ENCODE measurements around the gene FBXO24. TPM values are rescaled to one million over a fixed set of nuclear protein-coding genes. Genes with fewer than 3 reads are reported as not detected.

The FBXO24 gene
- polyA plus RNA-seq, 1 experiment = 0.40 TPM

DNA sequence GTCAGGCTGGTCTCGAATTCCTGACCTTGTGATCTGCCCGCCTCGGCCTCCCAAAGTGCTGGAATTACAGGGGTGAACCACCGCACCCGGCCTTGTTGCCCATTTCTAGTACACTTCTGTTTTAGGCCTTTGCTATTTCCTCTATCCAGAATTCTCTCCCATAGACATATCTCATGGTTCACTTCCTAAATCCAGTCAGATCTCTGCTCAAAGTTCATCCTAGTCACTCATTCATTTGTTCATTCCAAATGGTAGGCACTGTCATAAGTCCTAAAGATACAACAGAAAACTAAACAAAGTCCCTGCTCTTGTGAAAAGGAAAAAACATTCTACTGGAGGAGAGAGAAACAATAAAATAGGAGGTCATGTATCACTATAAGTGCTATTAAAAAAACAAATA lies 23.8 kb downstream of the FBXO24 start:
- DNase-seq (ENCODE audit: low read depth) = no peak
- TF ChIP-seq, protein P1, sequence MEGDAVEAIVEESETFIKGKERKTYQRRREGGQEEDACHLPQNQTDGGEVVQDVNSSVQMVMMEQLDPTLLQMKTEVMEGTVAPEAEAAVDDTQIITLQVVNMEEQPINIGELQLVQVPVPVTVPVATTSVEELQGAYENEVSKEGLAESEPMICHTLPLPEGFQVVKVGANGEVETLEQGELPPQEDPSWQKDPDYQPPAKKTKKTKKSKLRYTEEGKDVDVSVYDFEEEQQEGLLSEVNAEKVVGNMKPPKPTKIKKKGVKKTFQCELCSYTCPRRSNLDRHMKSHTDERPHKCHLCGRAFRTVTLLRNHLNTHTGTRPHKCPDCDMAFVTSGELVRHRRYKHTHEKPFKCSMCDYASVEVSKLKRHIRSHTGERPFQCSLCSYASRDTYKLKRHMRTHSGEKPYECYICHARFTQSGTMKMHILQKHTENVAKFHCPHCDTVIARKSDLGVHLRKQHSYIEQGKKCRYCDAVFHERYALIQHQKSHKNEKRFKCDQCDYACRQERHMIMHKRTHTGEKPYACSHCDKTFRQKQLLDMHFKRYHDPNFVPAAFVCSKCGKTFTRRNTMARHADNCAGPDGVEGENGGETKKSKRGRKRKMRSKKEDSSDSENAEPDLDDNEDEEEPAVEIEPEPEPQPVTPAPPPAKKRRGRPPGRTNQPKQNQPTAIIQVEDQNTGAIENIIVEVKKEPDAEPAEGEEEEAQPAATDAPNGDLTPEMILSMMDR (IDR thresholded peaks at IDR 0.05; ENCODE audit: insufficient read depth, low read depth, low read length) = no peak
- H3K27me3 ChIP-seq (ENCODE audit: control insufficient read depth, insufficient read depth, low read length) = no peaks in the 10 kb centered on the region
- H3K4me3 ChIP-seq (ENCODE audit: low read depth, low read length) = no peak overlapping the region
- ChIA-PET CTCF (no interaction called here), POLR2A (no interaction called here)
- peaks cover 21% of the 10 kb centered on the region for H3K36me3 ChIP-seq (ENCODE audit: control insufficient read depth, insufficient read depth, low read length)

GRCh38 chr7:100611983-100612729 lies 26.0 kb downstream of the FBXO24 start, which contains the start of gene MOSPD3:
Gene MOSPD3 (plus strand): TSS chr7:100612540. CDS start chr7:100612792, 252 bp downstream.
- peak; percentile 98 for DNase-seq (ENCODE audit: low read depth)
- ChIA-PET CTCF (interaction anchor here (0.6 to 2.9 kb wide), 11 partner anchors 10 to 240 kb away, joined by 3 to 16 read pairs (median 4); partner anchors contain the start of genes PCOLCE, POP7 and SLC12A9), POLR2A (interaction anchor here (0.7 to 1.3 kb wide), 5 partner anchors 9 to 278 kb away, joined by 3 to 9 read pairs (median 4); partner anchors contain the start of gene UFSP1)
- peaks cover 8% of the 10 kb centered on the region for H3K36me3 ChIP-seq (ENCODE audit: control insufficient read depth, insufficient read depth, low read length)
- H3K4me3 ChIP-seq (ENCODE audit: low read depth, low read length) = peak within 1 kb of the TSS; percentile 83
- TF ChIP-seq, protein P1 (IDR thresholded peaks at IDR 0.05; ENCODE audit: insufficient read depth, low read depth, low read length) = no peak
- no peaks in the 10 kb centered on the region for H3K27me3 ChIP-seq (ENCODE audit: control insufficient read depth, insufficient read depth, low read length)

GRCh38 chr7:100612730-100613390 lies 26.7 kb downstream of the FBXO24 start:
- TF ChIP-seq, protein P1 (IDR thresholded peaks at IDR 0.05; ENCODE audit: insufficient read depth, low read depth, low read length) = peak; percentile 33; the same call in 1 of the 2 replicates
- H3K27me3 ChIP-seq (ENCODE audit: control insufficient read depth, insufficient read depth, low read length) = no peaks in the 10 kb centered on the region
- H3K4me3 ChIP-seq (ENCODE audit: low read depth, low read length) = peak overlapping the region; percentile 83
- no peak for DNase-seq (ENCODE audit: low read depth)
- peaks cover 2% of the 10 kb centered on the region for H3K36me3 ChIP-seq (ENCODE audit: control insufficient read depth, insufficient read depth, low read length)
- ChIA-PET POLR2A (interaction anchor here (0.7 to 1.3 kb wide), 5 partner anchors 10 to 277 kb away, joined by 3 to 9 read pairs (median 4); partner anchors contain the start of gene UFSP1), CTCF (interaction anchor here (0.6 to 2.9 kb wide), 12 partner anchors 11 to 239 kb away, joined by 3 to 16 read pairs (median 4); partner anchors contain the start of genes PCOLCE, POP7 and SLC12A9)

DNA sequence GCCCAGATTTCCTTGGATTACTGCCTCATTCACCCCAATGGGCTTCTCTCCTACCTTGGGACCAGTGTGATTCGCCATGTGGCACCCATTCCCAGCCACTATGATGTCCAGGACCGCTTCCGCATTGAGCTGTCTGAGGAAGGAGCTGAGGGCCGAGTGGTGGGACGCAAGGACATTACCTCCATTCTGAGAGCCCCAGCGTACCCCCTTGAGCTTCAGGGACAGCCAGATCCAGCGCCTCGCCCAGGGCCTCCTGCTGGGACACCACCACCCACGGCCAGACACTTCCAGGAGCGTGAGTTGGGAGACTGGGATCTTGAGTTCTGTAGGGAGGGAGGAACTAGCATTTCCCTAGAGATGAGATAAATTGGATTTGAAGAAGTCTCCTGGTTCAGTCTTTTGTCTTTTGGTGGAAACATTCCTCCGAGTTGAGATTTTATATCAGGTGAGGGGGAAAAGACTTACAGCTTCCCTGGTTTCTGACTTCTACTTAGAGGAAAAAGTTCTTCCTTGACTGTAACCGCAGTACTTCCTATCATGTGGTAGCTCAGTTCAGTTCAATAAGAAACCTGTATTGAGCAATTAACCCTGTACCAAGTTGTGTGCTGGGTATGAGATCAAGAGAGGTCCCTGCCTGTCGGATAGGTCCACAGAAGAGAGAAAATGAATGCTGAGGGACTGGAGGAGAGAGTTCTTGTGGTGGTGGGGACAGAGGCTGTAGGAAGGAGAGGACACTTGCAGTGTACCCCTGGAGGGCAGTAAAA lies 27.5 kb downstream of the FBXO24 start:
- Histone ChIP-seq H3K27me3 (ENCODE audit: control insufficient read depth, insufficient read depth, low read length) (no peaks in the 10 kb centered on the region), H3K36me3 (ENCODE audit: control insufficient read depth, insufficient read depth, low read length) (no peaks in the 10 kb centered on the region; the same call in 1 of the 2 replicates), H3K4me3 (ENCODE audit: low read depth, low read length) (peak overlapping the region; percentile 83)
- DNase-seq (ENCODE audit: low read depth) = no peak
- TF ChIP-seq, protein P1 (IDR thresholded peaks at IDR 0.05; ENCODE audit: insufficient read depth, low read depth, low read length) = no peak
- ChIA-PET CTCF (interaction anchor here (1.7 to 2.9 kb wide), 4 partner anchors 10 to 144 kb away, joined by 6 to 16 read pairs (median 8); partner anchors contain the start of gene POP7), POLR2A (interaction anchor here (0.6 kb wide), 1 partner anchor 98 kb away, joined by 4 read pairs; no protein-coding TSS in a partner anchor)

All from BJ (cell line).